Endothelial cell of umbilical vein (primary cell): Measurements from ENCODE around the gene GTF2A2. TPM values are rescaled to one million over a fixed set of nuclear protein-coding genes. Genes with fewer than 3 reads are reported as not detected.

Source experiments
- BruUV-seq: library from RNA; stranded (reverse); fragments of 400-500 nt; replicated peaks from 2 replicates; lab custom pipeline; 2021; lab: Mats Ljungman, UMichigan
- CTCF ChIA-PET: fragments of 300-600, 350-600 bp; sonication (Branson Sonifier 250); formaldehyde crosslinking; loops from one replicate; lab custom pipeline; 2021; ENCODE audit warnings: antibody characterized with exemption, inconsistent platforms; lab: Charles Lee
- POLR2A ChIA-PET: fragments of 300-600, 350-600 bp; sonication (Branson Sonifier 250); formaldehyde crosslinking; loops from one replicate; lab custom pipeline; 2021; ENCODE audit warnings: antibody characterized with exemption, inconsistent platforms; lab: Charles Lee
- DNase-seq: peaks from one replicate; pipeline ENCODE4 v3.0.0-alpha.2; 2011; ENCODE audit warnings: low read depth, low spot score
- FAIRE-seq: peaks from 2 replicates; lab custom pipeline; 2011; peaks lifted over from hg19 to GRCh38; lab: Jason Lieb, UNC
- H2AFZ ChIP-seq: 2 replicates; pipeline ENCODE4 v1.6.0; 2012; ENCODE audit warnings: low read depth, low read length, control low read depth, inconsistent platforms
- H3K27ac ChIP-seq: 2 replicates; pipeline ENCODE4 v1.5.1; 2011; ENCODE audit warnings: low read depth, mild to moderate bottlenecking, control low read depth, low read length, moderate library complexity; ENCODE audit not compliant: insufficient read depth
- H3K27me3 ChIP-seq, 2 experiments: 2 replicates each; pipeline versions ENCODE4 v1.6.0 to v1.6.1; 2011; ENCODE audit warnings: low read length in 2 of 2, mixed read lengths in 1 of 2; ENCODE audit not compliant: control insufficient read depth in 2 of 2, insufficient read depth in 2 of 2
- H3K36me3 ChIP-seq, 2 experiments: 2 replicates in 1 of 2; 3 replicates in 1 of 2; pipeline ENCODE4 v1.5.1; 2011; ENCODE audit warnings: low read length in 2 of 2, mild to moderate bottlenecking in 1 of 2, moderate library complexity in 1 of 2; ENCODE audit not compliant: control insufficient read depth in 2 of 2, insufficient read depth in 2 of 2; ENCODE audit errors: extremely low read depth in 1 of 2
- H3K4me1 ChIP-seq: 3 replicates; pipeline ENCODE4 v1.5.1; 2011; ENCODE audit warnings: mild to moderate bottlenecking, low read length; ENCODE audit not compliant: control insufficient read depth, insufficient read depth; ENCODE audit errors: extremely low read depth
- H3K4me2 ChIP-seq: 2 replicates; pipeline ENCODE4 v1.6.1; 2011; ENCODE audit warnings: low read length, control low read depth, mixed read lengths; ENCODE audit not compliant: insufficient read depth
- H3K4me3 ChIP-seq, 3 experiments: fragments of 200-600 bp in 1 of 3; sonication (generic), shearing (Covaris generic) in 1 of 3; replicated peaks in 1 of 3; 2 replicates each; pipeline ENCODE4 v1.5.1; 2011 to 2016; ENCODE audit warnings: control low read depth in 3 of 3, low read length in 3 of 3, mild to moderate bottlenecking in 2 of 3, inconsistent platforms in 1 of 3, low read depth in 1 of 3, moderate library complexity in 1 of 3; ENCODE audit not compliant: insufficient read depth in 1 of 3
- H3K79me2 ChIP-seq: 2 replicates; pipeline ENCODE4 v1.6.0; 2012; ENCODE audit warnings: low read length, inconsistent platforms; ENCODE audit not compliant: control insufficient read depth, insufficient read depth
- H3K9ac ChIP-seq: replicated peaks from 2 replicates; pipeline ENCODE3; 2011; ENCODE audit warnings: low read length, control low read depth; ENCODE audit not compliant: insufficient read depth; ENCODE audit errors: extremely low read depth
- H3K9me1 ChIP-seq: replicated peaks from 3 replicates; pipeline ENCODE4 v1.6.0; 2011; ENCODE audit warnings: mild to moderate bottlenecking, low read length; ENCODE audit not compliant: control insufficient read depth, insufficient read depth; ENCODE audit errors: extremely low read depth
- H3K9me3 ChIP-seq: replicated peaks from 2 replicates; pipeline ENCODE4 v1.5.1; 2012; ENCODE audit warnings: low read length, inconsistent platforms; ENCODE audit not compliant: control insufficient read depth, insufficient read depth
- H4K20me1 ChIP-seq: replicated peaks from 2 replicates; pipeline ENCODE3; 2011; ENCODE audit warnings: mild to moderate bottlenecking, low read length; ENCODE audit not compliant: control insufficient read depth, insufficient read depth; ENCODE audit errors: extremely low read depth
- CTCF ChIP-seq, 2 donors: IDR thresholded peaks; 1 replicate in 1 of 2; 2 replicates in 1 of 2; pipeline ENCODE4 v1.5.1; 2011; ENCODE audit warnings: low read length in 2 of 2, mild to moderate bottlenecking in 2 of 2, moderate library complexity in 2 of 2, control low read depth in 1 of 2, inconsistent platforms in 1 of 2, low read depth in 1 of 2; ENCODE audit not compliant: insufficient read depth in 1 of 2; ENCODE audit errors: extremely low read depth in 1 of 2
- EZH2 ChIP-seq: IDR thresholded peaks from 2 replicates; pipeline ENCODE4 v1.6.1; 2012; ENCODE audit warnings: borderline replicate concordance, low read depth, mild to moderate bottlenecking, moderate library complexity, low read length, inconsistent platforms; ENCODE audit not compliant: severe bottlenecking
- FOS ChIP-seq: IDR thresholded peaks from 2 replicates; pipeline ENCODE4 v1.6.1; 2011; ENCODE audit warnings: mild to moderate bottlenecking, low read length, moderate library complexity, borderline replicate concordance; ENCODE audit not compliant: insufficient read depth
- GATA2 ChIP-seq: IDR thresholded peaks from 2 replicates; pipeline ENCODE4 v1.7.0; 2011; ENCODE audit warnings: low read depth, mild to moderate bottlenecking, moderate library complexity, mixed read lengths, low read length; ENCODE audit not compliant: insufficient read length, insufficient read depth
- JUN ChIP-seq: IDR thresholded peaks from 2 replicates; pipeline ENCODE4 v1.6.1; 2011; ENCODE audit warnings: borderline replicate concordance, low read depth; ENCODE audit not compliant: insufficient read length, insufficient read depth
- MAX ChIP-seq: IDR thresholded peaks from 2 replicates; pipeline ENCODE4 v1.6.1; 2011; ENCODE audit not compliant: insufficient read depth, insufficient read length
- MYC ChIP-seq: IDR thresholded peaks from one replicate; pipeline ENCODE4 v1.6.1; 2011; ENCODE audit warnings: mild to moderate bottlenecking, low read depth, low read length
- POLR2A ChIP-seq: IDR thresholded peaks from 2 replicates; pipeline ENCODE4 v1.6.1; 2012; ENCODE audit warnings: low read depth, mild to moderate bottlenecking, control low read depth, low read length
- POLR2AphosphoS5 ChIP-seq: IDR thresholded peaks from 2 replicates; pipeline ENCODE4 v1.6.1; 2012; ENCODE audit warnings: low read depth, mild to moderate bottlenecking, control low read depth, low read length, moderate library complexity; ENCODE audit not compliant: insufficient read depth
- dilution Hi-C: fragments of 300-500 bp; cut with MboI; formaldehyde crosslinking; loops from one replicate; pipeline ENCODE4 v1.15.0; 2019; ENCODE audit warnings: low sequenced_read_pairs; ENCODE audit not compliant: extremely low pct_ligation_motif_present
- intact Hi-C: fragments of 100-400 bp; cut with micrococcal nuclease; formaldehyde crosslinking; loops from one replicate; pipeline ENCODE4 v1.10.0; 2022
- polyA plus RNA-seq, 4 experiments: library from polyadenylated mRNA; depleted of rRNA in 3 of 4; stranded (reverse) in 3 of 4; unstranded in 1 of 4; fragments of >200 nt; gene quantifications; 2 replicates each; pipeline versions ENCODE4 v1.2.1 to v1.2.3, GENCODE V29; 2011 to 2012; ENCODE audit warnings: missing spikeins in 1 of 4
- total RNA-seq: library from RNA; stranded (reverse); gene quantifications from 2 replicates; pipeline ENCODE4 v1.2.3, GENCODE V29; 2021

GTF2A2 gene
- total and polyA plus RNA-seq, 2 donors (not counting 3 experiments of a cell fraction or from before 2014, with no cell fraction given) = 67.9 to 128 TPM

- H3K4me2 ChIP-seq = no peak overlapping the region
- intact Hi-C loops (loop anchor here (10.0 kb wide), 1 partner anchor 218 kb away; no protein-coding TSS in a partner anchor), dilution Hi-C loops (no loop called here)
- BruUV-seq = no TSS peak
- ChIA-PET CTCF (interaction anchor here (1.2 to 1.4 kb wide), 2 partner anchors 484 to 630 kb away, joined by 4 to 5 read pairs; no protein-coding TSS in a partner anchor), POLR2A (no interaction called here)
- H3K79me2 ChIP-seq = no peaks in the 10 kb centered on the region
- no peaks in the 10 kb centered on the region for H4K20me1 ChIP-seq
- H2AFZ ChIP-seq = no peak overlapping the region
- no peaks in the 10 kb centered on the region for H3K36me3 ChIP-seq
- no peak overlapping the region for H3K9ac ChIP-seq
- no peaks in the 10 kb centered on the region for H3K9me1 ChIP-seq
- no peak overlapping the region for H3K4me3 ChIP-seq
- peaks cover 14% of the 10 kb centered on the region for H3K4me1 ChIP-seq
- DNase-seq (no peak), FAIRE-seq (no peak)
- no peak overlapping the region for H3K27ac ChIP-seq
- H3K27me3 ChIP-seq = no peaks in the 10 kb centered on the region
- no peak for TF ChIP-seq POLR2AphosphoS5
- TF ChIP-seq FOS = no peak
- TF ChIP-seq MAX = no peak
- no peak for TF ChIP-seq MYC
- TF ChIP-seq EZH2 = no peak
- no peak for TF ChIP-seq CTCF (IDR thresholded peaks at IDR 0.05; ENCODE audit: extremely low read depth in 1 of 2, insufficient read depth in 1 of 2, low read depth in 1 of 2, low read length in 2 of 2)
- TF ChIP-seq POLR2A = no peak
- no peak for TF ChIP-seq GATA2
- no peak for TF ChIP-seq JUN
- H3K9me3 ChIP-seq = no peaks in the 10 kb centered on the region
These were observed 39.0 kb upstream of the GTF2A2 start for GRCh38 chr15:59696332-59696731.
